Ishikawa (cell line): ENCODE data around the gene MRPS22.

Source experiments
- CEBPB ChIP-seq: IDR thresholded peaks from 2 replicates; pipeline ENCODE4 v1.6.1; 2012
- CREB1 ChIP-seq: IDR thresholded peaks from 2 replicates; pipeline ENCODE4 v1.6.1; 2012; ENCODE audit warnings: low read depth
- EGR1 ChIP-seq: IDR thresholded peaks from 2 replicates; pipeline ENCODE4 v1.6.1; 2012
- EP300 ChIP-seq: IDR thresholded peaks from 2 replicates; pipeline ENCODE4 v1.6.1; 2012; ENCODE audit warnings: borderline replicate concordance
- FOXM1 ChIP-seq: IDR thresholded peaks from 2 replicates; pipeline ENCODE4 v1.6.1; 2012; ENCODE audit warnings: low read depth, borderline replicate concordance
- MAX ChIP-seq: IDR thresholded peaks from 2 replicates; pipeline ENCODE4 v1.6.1; 2012
- NFIC ChIP-seq: IDR thresholded peaks from 2 replicates; pipeline ENCODE4 v1.6.1; 2012
- RAD21 ChIP-seq: IDR thresholded peaks from 2 replicates; pipeline ENCODE4 v1.6.1; 2012; ENCODE audit warnings: low read depth
- REST ChIP-seq: IDR thresholded peaks from 2 replicates; pipeline ENCODE4 v1.6.1; 2012; ENCODE audit warnings: low read depth, mild to moderate bottlenecking
- TAF1 ChIP-seq: IDR thresholded peaks from 2 replicates; pipeline ENCODE4 v1.6.1; 2012; ENCODE audit warnings: low read depth, mild to moderate bottlenecking
- TCF12 ChIP-seq: IDR thresholded peaks from 2 replicates; pipeline ENCODE4 v1.6.1; 2012; ENCODE audit warnings: low read depth
- TEAD4 ChIP-seq: IDR thresholded peaks from 2 replicates; pipeline ENCODE4 v1.6.1; 2012
- USF1 ChIP-seq: IDR thresholded peaks from 2 replicates; pipeline ENCODE4 v1.6.1; 2012
- YY1 ChIP-seq: IDR thresholded peaks from 2 replicates; pipeline ENCODE4 v1.6.1; 2012; ENCODE audit warnings: low read depth
- ZBTB7A ChIP-seq: IDR thresholded peaks from 2 replicates; pipeline ENCODE4 v1.6.1; 2012; ENCODE audit warnings: low read depth

Gene MRPS22

GRCh38 chr3:139388821-139389551 is 45.2 kb downstream of the MRPS22 start:
- no peak for TF ChIP-seq YY1
- no peak for TF ChIP-seq RAD21
- TF ChIP-seq NFIC: no peak
- no peak for TF ChIP-seq MAX
- no peak for TF ChIP-seq EP300
- no peak for TF ChIP-seq TAF1
- no peak for TF ChIP-seq EGR1
- TF ChIP-seq CREB1: no peak
- no peak for TF ChIP-seq TEAD4
- TF ChIP-seq FOXM1: no peak

GRCh38 chr3:139389552-139390368 is 45.9 kb downstream of the MRPS22 start, which contains the start of gene COPB2:
Gene COPB2 (minus strand): TSS chr3:139389647. CDS start chr3:139389550, 97 bp downstream.
- TF ChIP-seq TEAD4 (no peak), TAF1 (peak; percentile 87), TCF12 (peak; percentile 24; the same call in 1 of the 2 replicates), CREB1 (0 out of 2 replicates have a peak, but pooled peaks have one; percentile 57), USF1 (no peak), YY1 (peak; percentile 14; the same call in 1 of the 2 replicates), CEBPB (no peak), ZBTB7A (0 out of 2 replicates have a peak, but pooled peaks have one; percentile 22), NFIC (peak; percentile 47; the same call in 1 of the 2 replicates), EGR1 (no peak), FOXM1 (no peak), MAX (peak; percentile 60; the same call in 1 of the 2 replicates)

GRCh38 chr3:139394116-139394515 is 50.3 kb downstream of the MRPS22 start:
- TF ChIP-seq ZBTB7A: no peak
- TF ChIP-seq EP300: no peak
- TF ChIP-seq TAF1: no peak
- no peak for TF ChIP-seq TEAD4
- TF ChIP-seq EGR1: no peak
- no peak for TF ChIP-seq CEBPB
- no peak for TF ChIP-seq CREB1
- TF ChIP-seq FOXM1: no peak
- TF ChIP-seq MAX: no peak
- no peak for TF ChIP-seq USF1
- TF ChIP-seq NFIC: no peak
- TF ChIP-seq YY1: no peak
- no peak for TF ChIP-seq TCF12
- TF ChIP-seq REST: no peak
- TF ChIP-seq RAD21: no peak

GRCh38 chr3:139396707-139397106 is 52.9 kb downstream of the MRPS22 start:
- TF ChIP-seq RAD21: no peak
- TF ChIP-seq FOXM1: no peak
- no peak for TF ChIP-seq EGR1
- no peak for TF ChIP-seq ZBTB7A
- no peak for TF ChIP-seq EP300
- no peak for TF ChIP-seq TEAD4
- no peak for TF ChIP-seq NFIC
- no peak for TF ChIP-seq CREB1
- TF ChIP-seq CEBPB: no peak
- TF ChIP-seq REST: no peak
- TF ChIP-seq TCF12: no peak
- TF ChIP-seq YY1: no peak
